HEK293 (cell line): ENCODE data around the gene GABBR2.
"Not testable (repeated sequence)": the region's sequence is repeated elsewhere in the genome, so short reads cannot be mapped to it uniquely, and the experiment has no call there.

Source experiments
- CTCF ChIA-PET: fragments of 350-600 bp; formaldehyde crosslinking; extraction: SDS; loops from one replicate; lab custom pipeline; 2021; ENCODE audit warnings: antibody characterized with exemption; lab: Yijun Ruan, JAX
- POLR2A ChIA-PET: fragments of 300-600 bp; formaldehyde crosslinking; extraction: SDS; loops from one replicate; lab custom pipeline; 2020; ENCODE audit warnings: antibody characterized with exemption, inconsistent platforms; lab: Yijun Ruan, JAX
- H3K27ac ChIP-seq: fragments of 200-500 bp; sonication (Bioruptor generic); 2 replicates; pipeline ENCODE4 v1.5.1; 2014; ENCODE audit warnings: low read depth, low read length, control low read depth, inconsistent platforms; ENCODE audit errors: extremely low read depth
- H3K36me3 ChIP-seq, 2 experiments: fragments of 200-500 bp in 1 of 2; sonication (Bioruptor generic) in 1 of 2; 1 replicate in 1 of 2; 2 replicates in 1 of 2; pipeline ENCODE4 v1.5.1; 2014 to 2017; ENCODE audit warnings: inconsistent platforms in 2 of 2, low read length in 2 of 2; ENCODE audit not compliant: control insufficient read depth in 2 of 2, insufficient read depth in 1 of 2
- H3K4me1 ChIP-seq: fragments of 200-500 bp; sonication (Bioruptor generic); 2 replicates; pipeline ENCODE4 v1.5.1; 2014; ENCODE audit warnings: mild to moderate bottlenecking, low read length, inconsistent platforms; ENCODE audit not compliant: control insufficient read depth, insufficient read depth
- H3K4me3 ChIP-seq: 2 replicates; pipeline ENCODE4 v1.5.1; 2011; ENCODE audit warnings: low read depth, mild to moderate bottlenecking, control low read depth, low read length, moderate library complexity
- H3K9me3 ChIP-seq: fragments of 200-500 bp; sonication (Bioruptor generic); 2 replicates; pipeline ENCODE4 v1.5.1; 2014; ENCODE audit warnings: low read depth, low read length, inconsistent platforms; ENCODE audit not compliant: control insufficient read depth, insufficient read depth
- ATF2 ChIP-seq: fragments of 450-650 bp; formaldehyde crosslinking; IDR thresholded peaks from 2 replicates; pipeline ENCODE4 v1.5.1; 2016; ENCODE audit warnings: missing biosample characterization, missing genetic modification characterization, low read depth
- PRDM4 ChIP-seq: fragments of 450-650 bp; formaldehyde crosslinking; IDR thresholded peaks from 2 replicates; pipeline ENCODE4 v1.5.1; 2017; ENCODE audit warnings: missing biosample characterization, missing genetic modification characterization
- ZBTB10 ChIP-seq: fragments of 450-650 bp; formaldehyde crosslinking; IDR thresholded peaks from 2 replicates; pipeline ENCODE4 v1.5.1; 2016; ENCODE audit warnings: missing biosample characterization, missing genetic modification characterization
- ZBTB48 ChIP-seq: fragments of 450-650 bp; formaldehyde crosslinking; IDR thresholded peaks from 2 replicates; pipeline ENCODE4 v1.5.1; 2016; ENCODE audit warnings: missing biosample characterization, missing genetic modification characterization
- ZBTB49 ChIP-seq: fragments of 450-650 bp; formaldehyde crosslinking; IDR thresholded peaks from 2 replicates; pipeline ENCODE4 v1.5.1; 2016; ENCODE audit warnings: missing biosample characterization, missing genetic modification characterization, low read depth
- ZFP3 ChIP-seq: fragments of 450-650 bp; formaldehyde crosslinking; IDR thresholded peaks from 2 replicates; pipeline ENCODE4 v1.5.1; 2016; ENCODE audit warnings: low read depth, missing biosample characterization, missing genetic modification characterization
- ZNF112 ChIP-seq: fragments of 450-650 bp; formaldehyde crosslinking; IDR thresholded peaks from 2 replicates; pipeline ENCODE4 v1.5.0; 2017; ENCODE audit warnings: missing biosample characterization, missing genetic modification characterization
- ZNF121 ChIP-seq: fragments of 450-650 bp; formaldehyde crosslinking; IDR thresholded peaks from 2 replicates; pipeline ENCODE4 v1.5.1; 2016; ENCODE audit warnings: missing biosample characterization, missing genetic modification characterization
- ZNF214 ChIP-seq: fragments of 450-650 bp; formaldehyde crosslinking; IDR thresholded peaks from 2 replicates; pipeline ENCODE4 v1.5.1; 2017; ENCODE audit warnings: missing biosample characterization, mild to moderate bottlenecking, missing genetic modification characterization, borderline replicate concordance
- ZNF239 ChIP-seq: fragments of 450-650 bp; formaldehyde crosslinking; IDR thresholded peaks from 2 replicates; pipeline ENCODE4 v1.5.1; 2016; ENCODE audit warnings: missing biosample characterization, missing genetic modification characterization
- ZNF362 ChIP-seq: fragments of 450-650 bp; formaldehyde crosslinking; IDR thresholded peaks from 2 replicates; pipeline ENCODE4 v1.5.1; 2016; ENCODE audit warnings: missing biosample characterization, missing genetic modification characterization
- ZNF37A ChIP-seq: fragments of 450-650 bp; IDR thresholded peaks from 2 replicates; pipeline ENCODE4 v1.5.1; 2018; ENCODE audit warnings: missing biosample characterization, missing genetic modification characterization
- ZNF488 ChIP-seq: fragments of 450-650 bp; formaldehyde crosslinking; IDR thresholded peaks from 2 replicates; pipeline ENCODE4 v1.5.1; 2016; ENCODE audit warnings: missing biosample characterization, missing genetic modification characterization
- ZNF529 ChIP-seq: fragments of 450-650 bp; formaldehyde crosslinking; IDR thresholded peaks from 2 replicates; pipeline ENCODE4 v1.5.1; 2017; ENCODE audit warnings: missing genetic modification characterization, missing biosample characterization; ENCODE audit not compliant: insufficient replicate concordance
- ZNF580 ChIP-seq: fragments of 450-650 bp; formaldehyde crosslinking; IDR thresholded peaks from 2 replicates; pipeline ENCODE4 v1.5.1; 2016; ENCODE audit warnings: missing biosample characterization, missing genetic modification characterization
- ZNF624 ChIP-seq: fragments of 450-650 bp; formaldehyde crosslinking; IDR thresholded peaks from 2 replicates; pipeline ENCODE4 v1.5.1; 2017; ENCODE audit warnings: missing biosample characterization, missing genetic modification characterization
- ZNF629 ChIP-seq: fragments of 450-650 bp; formaldehyde crosslinking; IDR thresholded peaks from 2 replicates; pipeline ENCODE4 v1.5.1; 2017; ENCODE audit warnings: missing biosample characterization, missing genetic modification characterization
- ZNF692 ChIP-seq: fragments of 450-650 bp; formaldehyde crosslinking; IDR thresholded peaks from 2 replicates; pipeline ENCODE4 v1.5.1; 2016; ENCODE audit warnings: missing biosample characterization, missing genetic modification characterization
- ZNF785 ChIP-seq: fragments of 450-650 bp; formaldehyde crosslinking; IDR thresholded peaks from 2 replicates; pipeline ENCODE4 v1.5.1; 2016; ENCODE audit warnings: missing biosample characterization, missing genetic modification characterization
- ZSCAN16 ChIP-seq: fragments of 450-650 bp; formaldehyde crosslinking; IDR thresholded peaks from 2 replicates; pipeline ENCODE4 v1.5.1; 2016; ENCODE audit warnings: missing biosample characterization, missing genetic modification characterization

GABBR2 gene

GRCh38 chr9:98465799-98466198 is 242.9 kb downstream of the GABBR2 start (continued):
- no peak for TF ChIP-seq ZNF214 (tag by site-specific recombination)
- TF ChIP-seq ZBTB48 (tag by site-specific recombination), result no peak
- TF ChIP-seq ZBTB10 (tag by site-specific recombination), result no peak
- no peak for TF ChIP-seq PRDM4 (tag by site-specific recombination)
- no peak for TF ChIP-seq ZNF624 (tag by site-specific recombination)
- TF ChIP-seq ZNF580 (tag by site-specific recombination), result no peak
- TF ChIP-seq ZNF488 (tag by site-specific recombination), result no peak
- no peak for TF ChIP-seq ZNF629 (tag by site-specific recombination)

- POLR2A ChIA-PET, CTCF ChIA-PET, H3K9me3 ChIP-seq, H3K27ac ChIP-seq, H3K4me1 ChIP-seq, H3K36me3 ChIP-seq, H3K4me3 ChIP-seq: not testable (repeated sequence)
Observed at GRCh38 chr9:98464156-98464690, 244.5 kb downstream of the GABBR2 start.

- no peaks in the 10 kb centered on the region for H3K4me1 ChIP-seq
- no peak overlapping the region for H3K27ac ChIP-seq
- ChIA-PET CTCF (no interaction called here), POLR2A (no interaction called here)
- H3K9me3 ChIP-seq, result no peaks in the 10 kb centered on the region
- no peak overlapping the region for H3K4me3 ChIP-seq
- no peaks in the 10 kb centered on the region for H3K36me3 ChIP-seq
- TF ChIP-seq ZNF112 (tag by site-specific recombination) (no peak), ZNF121 (tag by site-specific recombination) (no peak), ZNF37A (tag by site-specific recombination) (no peak), ZFP3 (no peak), ZNF624 (tag by site-specific recombination) (no peak), ATF2 (tag by site-specific recombination) (no peak), ZNF692 (tag by site-specific recombination) (no peak), ZNF785 (tag by site-specific recombination) (no peak), ZSCAN16 (tag by site-specific recombination) (no peak), ZNF239 (no peak), ZBTB49 (tag by site-specific recombination) (no peak), ZNF362 (tag by site-specific recombination) (no peak), ZNF529 (tag by site-specific recombination) (no peak)
Observed at GRCh38 chr9:98462310-98462709, 246.4 kb downstream of the GABBR2 start.
